A673 (cell line): ENCODE data around the gene SCUBE3. TPM values are rescaled to one million over a fixed set of nuclear protein-coding genes. Genes with fewer than 3 reads are reported as not detected.

Source experiments
- BruUV-seq: library from RNA; stranded (reverse); fragments of 400-500 nt; replicated peaks from 2 replicates; lab custom pipeline; 2021; lab: Mats Ljungman, UMichigan
- CTCF ChIA-PET: fragments of 300-600 bp; sonication (Branson Sonifier 250); formaldehyde crosslinking; loops from one replicate; lab custom pipeline; 2022; ENCODE audit warnings: antibody characterized with exemption; lab: Charles Lee
- POLR2A ChIA-PET: fragments of 300-600 bp; sonication (Branson Sonifier 250); formaldehyde crosslinking; loops from one replicate; lab custom pipeline; 2022; ENCODE audit warnings: antibody characterized with exemption; ENCODE audit not compliant: low non-redundant PET; lab: Charles Lee
- DNase-seq: peaks from one replicate; pipeline ENCODE4 v3.0.0-alpha.2; 2015; ENCODE audit warnings: low spot score
- H3K27ac ChIP-seq: fragments of 200-600 bp; sonication (generic); 2 replicates; pipeline ENCODE4 v1.5.1; 2016; ENCODE audit warnings: mixed run types, low read depth, mild to moderate bottlenecking, mixed read lengths, antibody characterized with exemption, low read length; ENCODE audit not compliant: poor library complexity, severe bottlenecking
- H3K27me3 ChIP-seq: fragments of 200-600 bp; sonication (generic); replicated peaks from 2 replicates; pipeline ENCODE4 v1.6.1; 2017; ENCODE audit warnings: mixed run types, low read depth, mild to moderate bottlenecking, mixed read lengths, antibody characterized with exemption, low read length; ENCODE audit not compliant: insufficient read depth, poor library complexity
- H3K36me3 ChIP-seq: fragments of 200-600 bp; sonication (generic); 2 replicates; pipeline ENCODE4 v1.6.1; 2016; ENCODE audit warnings: mixed run types, mild to moderate bottlenecking, mixed read lengths, antibody characterized with exemption, low read length; ENCODE audit not compliant: insufficient read depth, poor library complexity, severe bottlenecking
- H3K4me1 ChIP-seq: fragments of 200-600 bp; sonication (generic); 2 replicates; pipeline ENCODE4 v1.6.1; 2017; ENCODE audit warnings: mixed run types, mild to moderate bottlenecking, mixed read lengths, antibody characterized with exemption, low read length; ENCODE audit not compliant: insufficient read depth, poor library complexity, severe bottlenecking
- H3K4me3 ChIP-seq: fragments of 200-600 bp; sonication (generic); 2 replicates; pipeline ENCODE4 v1.5.1; 2016; ENCODE audit warnings: low read depth, mixed run types, mild to moderate bottlenecking, mixed read lengths, low read length; ENCODE audit not compliant: poor library complexity, severe bottlenecking
- H3K9me3 ChIP-seq: fragments of 200-600 bp; sonication (generic); 2 replicates; pipeline ENCODE4 v1.6.1; 2016; ENCODE audit warnings: mixed run types, low read depth, mild to moderate bottlenecking, mixed read lengths, antibody characterized with exemption, low read length; ENCODE audit not compliant: poor library complexity, severe bottlenecking
- CTCF ChIP-seq: fragments of 300-800, 200-600 bp; sonication (generic); conservative IDR thresholded peaks from 2 replicates; pipeline ENCODE4 v1.5.1; 2017; ENCODE audit warnings: low read depth, mild to moderate bottlenecking, antibody characterized with exemption, low read length, moderate library complexity, mixed read lengths
- EZH2 ChIP-seq: fragments of 200-600 bp; sonication (generic); IDR thresholded peaks from 2 replicates; pipeline ENCODE4 v1.6.1; 2017; ENCODE audit warnings: borderline replicate concordance, low read depth, mild to moderate bottlenecking, mixed read lengths, antibody characterized with exemption, low read length; ENCODE audit not compliant: poor library complexity, severe bottlenecking
- intact Hi-C: fragments of 100-400 bp; cut with micrococcal nuclease; formaldehyde crosslinking; loops from one replicate; pipeline ENCODE4 v1.10.0; 2022; ENCODE audit not compliant: unreplicated experiment
- total RNA-seq: library from RNA; stranded (reverse); gene quantifications from 2 replicates; pipeline ENCODE4 v1.2.3, GENCODE V29; 2021

Gene SCUBE3
- total RNA-seq, 1 experiment from 2014 or later: 0.04 TPM

- Histone ChIP-seq H3K4me1 (no peaks in the 10 kb centered on the region), H3K9me3 (no peaks in the 10 kb centered on the region), H3K27me3 (peaks cover 28% of the 10 kb centered on the region), H3K4me3 (no peak overlapping the region), H3K36me3 (no peaks in the 10 kb centered on the region), H3K27ac (no peak overlapping the region)
- intact Hi-C loops: loop anchor here (5.0 kb wide), 1 partner anchor 61 kb away; no protein-coding TSS in a partner anchor
- ChIA-PET POLR2A (no interaction called here), CTCF (no interaction called here)
- no peak for DNase-seq
- no TSS peak for BruUV-seq
- TF ChIP-seq EZH2: no peak
These were observed 5.3 kb upstream of the SCUBE3 start for GRCh38 chr6:35208419-35208818.

- H3K4me1 ChIP-seq: no peaks in the 10 kb centered on the region
- DNase-seq: no peak
- no TSS peak for BruUV-seq
- H3K27ac ChIP-seq: no peak overlapping the region
- no peaks in the 10 kb centered on the region for H3K36me3 ChIP-seq
- intact Hi-C loops: loop anchor here (5.0 kb wide), 1 partner anchor 62 kb away; no protein-coding TSS in a partner anchor
- H3K4me3 ChIP-seq: no peak overlapping the region
- POLR2A ChIA-PET: no interaction called here
- H3K27me3 ChIP-seq: peaks cover 34% of the 10 kb centered on the region
- CTCF ChIA-PET: no interaction called here
- H3K9me3 ChIP-seq: no peaks in the 10 kb centered on the region
- no peak for TF ChIP-seq EZH2
- TF ChIP-seq CTCF: no peak
These were observed 4.7 kb upstream of the SCUBE3 start for GRCh38 chr6:35209081-35209480.

- no peak overlapping the region for H3K27ac ChIP-seq
- CTCF ChIA-PET: no interaction called here
- H3K27me3 ChIP-seq: peaks cover 41% of the 10 kb centered on the region
- intact Hi-C loops: loop anchor here (5.0 kb wide), 1 partner anchor 62 kb away; no protein-coding TSS in a partner anchor
- no peak for DNase-seq
- TF ChIP-seq EZH2 (no peak), CTCF (no peak)
- POLR2A ChIA-PET: no interaction called here
- H3K4me1 ChIP-seq: no peaks in the 10 kb centered on the region
- BruUV-seq: no TSS peak
- no peaks in the 10 kb centered on the region for H3K9me3 ChIP-seq
- H3K36me3 ChIP-seq: no peaks in the 10 kb centered on the region
- no peak overlapping the region for H3K4me3 ChIP-seq
These were observed 4.0 kb upstream of the SCUBE3 start for GRCh38 chr6:35209622-35210247.
